A172 (cell line): ENCODE data around the gene DENND1B. TPM values are rescaled to one million over a fixed set of nuclear protein-coding genes. Genes with fewer than 3 reads are reported as not detected.
A peak's percentile ranks its signal among the peaks of the same experiment; 100 is the strongest.
"Not testable (repeated sequence)": the region's sequence is repeated elsewhere in the genome, so short reads cannot be mapped to it uniquely, and the experiment has no call there.

Source experiments
- DNase-seq: peaks from one replicate; pipeline ENCODE4 v3.0.0-alpha.2; 2015; ENCODE audit warnings: low spot score
- total RNA-seq: library from RNA; depleted of rRNA; stranded (reverse); fragments of >200 nt; shearing (Covaris generic); gene quantifications from 2 replicates; pipeline ENCODE4 v1.2.3, GENCODE V29; 2014

Gene DENND1B
- total RNA-seq, 1 experiment from 2014 or later, result 16.1 TPM

DNA sequence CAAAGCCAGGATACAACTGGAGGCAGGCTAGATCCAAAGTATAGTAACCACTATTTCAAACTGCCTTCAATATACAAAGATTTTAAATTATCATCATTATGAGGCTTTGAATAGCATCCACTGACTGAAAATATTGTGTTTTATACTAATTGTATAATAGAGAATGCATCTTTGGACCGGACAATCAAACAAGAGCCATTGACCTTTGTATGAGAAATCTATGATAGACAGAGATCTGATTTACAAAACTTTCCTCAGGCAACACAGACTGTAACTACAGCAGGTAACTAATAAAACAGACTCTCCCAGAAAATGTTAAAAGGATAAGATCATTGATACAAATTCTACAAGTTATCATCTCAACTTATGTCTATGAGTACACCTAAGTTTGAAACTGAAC lies 152.9 kb downstream of the DENND1B start:
- no peak for DNase-seq

DNA sequence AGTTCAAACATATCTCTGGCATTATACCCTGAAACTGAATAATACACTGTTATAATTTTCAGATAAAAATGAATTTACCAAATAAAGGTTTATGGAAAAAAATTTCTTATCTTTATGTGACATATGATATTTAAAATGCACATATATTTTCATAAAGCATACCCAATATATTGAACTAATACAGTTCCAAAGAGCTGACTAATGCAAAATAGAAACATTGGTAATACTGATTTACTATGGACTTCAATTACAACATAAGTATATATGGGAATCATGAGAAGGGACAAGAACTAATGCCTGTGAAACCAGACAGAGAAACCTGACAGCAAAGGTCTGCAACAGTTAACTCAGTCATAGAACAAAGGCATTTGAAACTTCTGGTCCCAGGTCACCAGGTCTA lies 153.5 kb downstream of the DENND1B start:
- DNase-seq, result no peak

DNA sequence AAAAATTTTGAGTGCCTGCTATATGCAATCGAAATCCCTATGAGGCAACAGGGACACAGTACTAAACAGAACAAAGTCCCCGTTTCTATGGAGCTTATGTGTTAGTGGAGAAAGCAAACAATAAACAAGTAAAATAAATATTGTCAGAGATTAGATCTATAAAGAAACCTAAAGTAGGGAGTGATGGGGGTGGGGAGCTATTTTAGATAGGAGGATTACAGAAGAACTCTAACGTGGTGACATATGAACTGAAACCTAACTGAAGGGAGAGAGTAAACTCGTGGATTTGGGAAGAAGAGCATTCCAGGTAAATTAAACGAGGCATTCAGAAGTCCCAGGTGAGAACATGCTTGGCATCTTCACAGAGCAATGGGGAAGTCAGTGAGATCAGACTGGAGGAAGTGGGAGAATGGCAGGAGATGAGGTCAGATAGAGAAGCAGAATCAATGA lies 154.5 kb downstream of the DENND1B start:
- no peak for DNase-seq

DNA sequence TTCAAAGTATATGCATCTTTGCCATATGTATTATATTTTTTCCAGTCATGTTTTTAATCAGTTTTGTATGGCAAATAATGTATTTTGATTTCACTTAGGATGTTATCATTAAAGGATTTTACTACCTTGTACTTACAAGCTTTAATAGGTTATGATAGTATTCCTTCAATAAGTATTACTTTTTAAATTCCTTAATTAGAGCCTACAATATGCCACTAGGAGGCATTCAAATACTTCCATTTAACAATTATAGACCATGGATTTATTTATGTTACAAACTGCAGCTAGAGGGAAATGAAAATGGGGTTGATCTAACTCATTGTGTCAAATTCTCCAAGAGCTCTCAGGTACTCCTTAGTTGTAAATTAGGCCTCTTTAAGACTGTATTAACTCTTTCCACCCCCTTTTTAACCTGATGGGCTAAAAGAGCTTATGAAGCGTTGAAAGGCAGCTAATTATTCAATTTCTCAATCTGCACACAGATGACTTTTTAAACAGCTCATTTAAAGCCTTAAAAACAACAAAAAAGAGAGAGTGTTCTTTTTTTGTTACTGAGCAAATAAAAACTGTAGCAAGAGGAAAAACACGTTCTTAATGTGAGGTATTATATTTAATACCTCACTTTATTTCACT lies 156.2 kb downstream of the DENND1B start:
- DNase-seq, result peak; percentile 30

DNA sequence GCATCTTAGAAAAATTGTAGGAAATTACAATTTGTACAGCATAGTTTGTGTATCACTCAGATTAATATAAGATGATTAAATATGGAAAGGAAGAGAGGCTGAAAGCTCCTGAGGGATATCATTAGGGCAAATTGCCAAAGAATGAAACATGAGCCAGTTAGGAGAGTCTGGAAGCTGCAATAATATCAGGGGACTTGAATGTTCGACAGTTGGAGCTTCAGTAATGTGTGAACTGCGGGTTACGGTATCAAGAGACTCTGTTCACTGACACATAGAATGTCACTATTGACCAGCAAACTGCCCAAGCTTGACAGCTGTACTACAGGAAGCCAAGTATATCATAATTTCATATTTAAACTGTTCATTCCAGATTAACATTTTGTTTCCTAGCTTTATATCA lies 157.2 kb downstream of the DENND1B start:
- no peak for DNase-seq

DNA sequence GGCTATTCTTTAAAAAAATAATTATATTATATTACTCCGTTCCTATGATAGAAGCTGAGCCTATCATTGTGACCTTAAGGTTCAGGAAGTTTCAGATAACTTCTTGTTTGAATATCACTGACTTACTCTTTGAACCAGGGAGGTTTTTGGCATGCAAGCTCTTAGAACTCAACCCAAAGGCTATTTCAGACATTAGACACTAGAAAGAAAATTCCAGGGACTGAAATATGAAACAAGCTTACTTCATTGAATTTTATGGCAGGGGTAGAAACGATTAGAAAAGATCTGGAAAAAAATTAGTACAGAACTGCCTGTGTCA lies 159.6 kb downstream of the DENND1B start:
- DNase-seq, result no peak

DNA sequence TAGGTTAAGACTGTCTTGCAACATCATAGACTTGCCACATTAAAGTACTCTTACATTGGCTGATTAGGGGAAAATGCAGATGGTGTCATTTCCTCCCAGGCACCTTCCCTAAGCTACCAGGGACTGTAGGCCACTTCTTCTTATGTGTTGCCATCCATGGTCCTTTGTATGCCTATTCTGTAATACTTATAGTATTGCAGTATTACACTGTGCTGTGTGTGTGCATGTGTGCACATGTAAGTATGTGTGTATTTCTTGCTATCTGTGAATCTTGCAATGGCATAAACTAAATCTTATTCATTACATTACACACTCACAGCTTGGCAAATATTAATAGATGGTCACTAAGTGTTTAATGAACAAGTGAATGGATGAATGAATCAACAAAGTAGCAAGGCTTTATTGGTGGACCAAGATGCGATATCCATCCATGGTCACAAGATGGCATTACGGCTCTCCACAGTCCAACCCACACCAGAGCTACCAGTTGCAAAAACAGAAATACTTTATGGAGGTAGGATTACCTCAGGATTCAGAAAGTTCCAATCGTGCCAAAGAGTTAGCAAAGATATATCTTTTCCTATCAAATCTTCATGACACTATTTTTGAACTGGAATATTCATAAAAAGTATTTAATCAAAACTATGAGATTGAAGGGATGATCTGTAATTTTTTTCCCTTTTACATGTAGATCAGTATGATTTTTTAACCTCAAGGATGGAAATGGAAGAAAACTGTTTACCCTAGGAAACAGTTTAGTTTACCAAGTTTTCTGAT lies 160.2 kb downstream of the DENND1B start:
- DNase-seq, result peak; percentile 67

DNA sequence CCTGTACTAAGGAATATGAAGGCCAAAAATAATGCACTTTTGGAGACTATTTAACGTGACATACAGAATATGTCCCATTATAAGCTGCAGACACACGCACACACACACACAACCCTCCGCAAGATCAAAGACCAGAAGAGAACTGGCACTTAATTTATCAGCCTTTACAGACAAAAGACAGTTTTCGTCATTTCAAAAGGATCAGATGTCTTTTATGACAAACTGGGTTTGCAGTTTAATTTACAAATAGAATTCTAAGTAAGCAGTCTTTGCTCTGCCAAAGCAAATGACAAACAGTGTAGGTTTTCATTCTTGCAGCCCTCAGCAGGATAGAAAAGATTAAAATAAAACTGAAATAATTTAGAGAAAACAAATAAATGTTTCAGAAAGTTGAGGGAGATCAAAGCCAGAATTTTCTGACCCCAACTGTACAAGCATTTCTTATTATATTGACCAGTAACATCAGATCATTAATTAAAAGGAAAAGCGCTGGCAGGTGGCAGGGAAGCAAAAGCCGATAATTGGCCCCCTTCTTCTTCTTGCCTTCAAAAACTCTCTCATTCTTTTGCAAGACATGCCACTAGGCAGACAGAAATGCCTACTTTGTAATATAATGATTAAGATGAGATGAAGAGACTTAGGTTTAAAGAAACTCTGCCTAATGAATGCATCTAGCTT lies 169.0 kb downstream of the DENND1B start:
- DNase-seq, result no peak

DNA sequence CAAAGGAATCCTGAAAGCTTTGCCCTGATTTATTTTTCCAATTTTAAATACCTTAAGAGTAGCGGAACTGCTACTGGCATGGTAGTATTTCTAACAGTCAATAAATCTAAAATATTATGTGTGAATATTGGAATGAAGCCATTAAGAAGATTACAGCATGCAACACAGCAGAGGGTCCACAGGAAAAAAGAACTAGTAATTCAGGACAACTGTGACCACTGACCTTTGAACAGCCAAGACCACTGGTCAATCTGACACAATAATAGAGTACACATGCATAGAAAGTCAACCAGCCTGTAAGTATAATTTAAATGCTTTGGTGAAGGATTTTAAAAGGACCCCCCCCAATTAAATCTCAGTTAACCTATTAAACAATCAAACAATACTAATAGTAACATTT lies 171.0 kb downstream of the DENND1B start:
- no peak for DNase-seq

DNA sequence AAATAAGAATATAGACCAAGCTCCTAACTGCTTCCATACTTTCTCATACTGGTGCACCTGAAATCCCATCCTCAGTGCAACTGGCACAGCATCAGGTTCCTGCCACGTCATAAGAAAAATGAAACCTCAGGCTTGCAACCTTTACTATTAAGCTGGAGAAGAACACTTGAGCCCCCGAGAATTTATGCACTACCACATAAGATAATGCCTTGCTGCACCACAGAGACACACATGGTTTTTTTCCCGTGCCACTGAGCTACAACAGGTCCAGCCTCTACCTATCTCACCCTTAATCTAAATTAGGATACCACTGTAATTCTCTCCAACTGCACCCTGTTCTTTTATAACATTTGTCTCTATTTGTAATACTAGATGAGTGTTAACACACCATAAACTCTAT lies 174.5 kb downstream of the DENND1B start:
- DNase-seq, result no peak

DNA sequence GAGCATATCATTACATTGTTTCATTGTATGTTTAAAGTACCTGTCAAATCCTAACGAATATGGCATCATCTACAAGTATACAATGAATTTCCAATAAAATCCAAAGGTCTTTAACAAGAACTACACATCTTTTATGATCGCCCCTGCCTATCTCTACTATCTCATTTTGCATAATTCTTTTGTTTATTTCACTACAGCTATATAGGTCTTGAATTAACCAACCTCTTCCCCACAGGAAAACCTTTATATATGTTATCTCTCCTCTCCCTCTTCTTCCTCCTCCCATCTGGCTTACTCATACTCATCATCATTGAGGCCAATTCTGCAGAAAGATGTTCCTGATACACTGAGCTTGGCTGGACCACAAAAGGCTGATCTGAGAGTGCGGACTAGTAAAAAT lies 175.5 kb downstream of the DENND1B start:
- no peak for DNase-seq

DNA sequence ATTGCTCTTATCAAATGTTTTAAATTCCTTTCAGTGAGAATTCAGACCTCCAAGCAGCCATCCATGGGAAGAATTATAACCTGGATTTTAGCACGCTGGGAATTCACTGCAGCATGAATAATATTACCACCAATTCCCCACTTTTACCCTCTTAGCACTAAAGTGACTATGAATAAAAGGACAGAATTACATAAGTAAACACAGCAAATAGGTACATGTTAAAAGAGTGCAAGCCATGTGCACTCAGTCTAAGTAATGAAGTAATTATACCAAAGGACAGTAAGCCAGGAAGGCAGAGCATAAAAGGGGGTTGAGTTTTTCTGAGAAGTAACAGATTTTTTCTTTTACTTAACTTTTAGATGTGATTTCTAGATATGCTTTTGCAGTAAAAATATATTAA lies 176.3 kb downstream of the DENND1B start:
- no peak for DNase-seq

DNA sequence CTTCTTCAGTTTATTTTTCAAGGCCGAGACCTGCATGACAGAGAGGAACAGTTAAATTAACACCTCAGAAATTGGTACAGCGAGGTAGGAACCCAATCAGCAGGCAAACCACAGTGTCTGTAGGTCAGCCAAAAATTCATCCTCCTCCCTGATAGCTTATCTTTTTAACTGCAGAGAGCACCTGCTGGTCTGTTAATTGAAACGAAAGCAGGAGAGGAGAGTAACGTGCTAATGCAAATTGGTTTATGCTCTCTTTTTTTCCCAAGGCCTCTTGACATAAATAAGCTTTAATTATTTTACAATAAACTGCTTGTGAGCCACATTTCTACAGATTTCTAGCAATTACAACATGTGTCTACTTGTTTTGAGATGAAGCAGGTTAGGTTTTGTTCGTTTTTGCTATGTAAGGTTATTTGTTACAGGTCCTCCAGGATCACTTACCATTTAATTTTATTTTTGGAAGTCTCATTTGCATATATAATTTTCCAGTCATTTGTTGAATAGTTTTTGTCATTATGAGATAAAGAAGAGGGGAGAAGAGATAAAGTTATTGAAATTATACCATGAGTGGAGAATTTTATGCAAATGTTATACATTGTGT lies 179.9 kb downstream of the DENND1B start:
- DNase-seq, result no peak

DNA sequence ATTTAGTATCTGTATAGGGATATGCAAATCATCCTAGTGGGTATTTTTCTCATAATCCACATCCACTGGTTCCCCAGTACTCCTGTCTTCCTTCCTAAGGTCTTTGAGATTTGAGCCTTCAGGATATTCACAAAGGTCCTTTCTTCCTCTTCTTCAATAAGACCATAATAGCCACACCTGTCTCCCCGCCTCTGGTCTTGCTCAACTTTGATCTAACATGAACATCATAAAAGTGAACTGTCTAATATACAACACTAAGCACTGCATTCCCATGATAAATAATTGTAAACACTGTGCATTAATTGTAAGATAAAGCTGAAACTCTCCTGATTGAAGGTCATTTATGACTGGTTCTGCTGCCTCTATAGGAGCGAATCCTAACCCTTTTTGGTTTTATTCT lies 184.6 kb downstream of the DENND1B start:
- DNase-seq, result no peak

DNA sequence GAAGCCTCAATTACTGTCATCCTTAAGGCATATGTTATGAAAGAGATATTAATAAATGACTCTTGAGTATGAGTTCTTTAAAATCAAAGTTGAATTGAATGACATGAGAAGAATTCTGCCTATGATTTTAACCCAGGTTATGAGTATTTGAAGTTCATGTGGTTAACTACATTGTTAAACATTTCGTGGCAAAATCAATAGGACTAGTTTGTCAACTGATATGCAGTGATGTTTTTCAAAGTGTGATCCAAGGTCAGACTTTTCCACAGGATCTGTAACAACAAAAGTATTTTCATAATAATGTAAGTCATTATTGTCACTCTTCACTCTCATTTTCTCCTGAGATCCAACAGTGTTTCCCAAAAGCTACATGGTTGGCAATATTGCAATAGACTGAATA lies 189.5 kb downstream of the DENND1B start:
- DNase-seq, result no peak

DNA sequence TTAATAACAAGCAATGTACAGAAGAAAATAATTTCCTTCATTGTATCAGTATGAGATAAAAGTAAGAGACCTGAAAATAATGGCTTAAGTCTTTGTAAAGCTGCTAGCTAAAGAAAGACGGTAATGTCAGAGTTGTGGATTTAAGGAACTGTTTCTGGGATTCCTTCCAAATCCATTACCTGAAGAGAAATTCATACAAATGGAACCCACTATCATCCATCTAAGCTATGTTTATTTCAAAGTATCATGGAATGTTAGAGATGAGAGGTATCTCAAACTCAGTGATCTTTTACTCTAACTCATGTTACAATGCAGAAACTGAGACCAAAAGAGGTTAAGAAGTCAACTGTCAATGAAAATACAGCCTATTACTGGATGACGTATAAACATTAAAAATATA lies 197.7 kb downstream of the DENND1B start:
- DNase-seq, result no peak

DNA sequence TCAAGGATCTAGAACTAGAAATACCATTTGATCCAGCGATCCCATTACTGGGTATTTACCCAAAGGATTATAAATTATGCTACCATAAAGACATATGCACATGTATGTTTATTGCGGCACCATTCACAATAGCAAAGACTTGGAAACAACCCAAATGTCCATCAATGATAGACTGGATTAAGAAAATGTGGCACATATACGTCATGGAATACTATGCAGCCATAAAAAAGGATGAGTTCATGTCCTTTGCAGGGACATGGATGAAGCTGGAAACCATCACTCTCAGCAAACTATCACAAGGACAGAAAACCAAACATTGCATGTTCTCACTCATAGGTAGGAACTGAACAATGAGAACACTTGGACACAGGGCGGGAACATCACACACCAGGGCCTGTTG lies 199.7 kb downstream of the DENND1B start:
- DNase-seq, result not testable (repeated sequence)

DNA sequence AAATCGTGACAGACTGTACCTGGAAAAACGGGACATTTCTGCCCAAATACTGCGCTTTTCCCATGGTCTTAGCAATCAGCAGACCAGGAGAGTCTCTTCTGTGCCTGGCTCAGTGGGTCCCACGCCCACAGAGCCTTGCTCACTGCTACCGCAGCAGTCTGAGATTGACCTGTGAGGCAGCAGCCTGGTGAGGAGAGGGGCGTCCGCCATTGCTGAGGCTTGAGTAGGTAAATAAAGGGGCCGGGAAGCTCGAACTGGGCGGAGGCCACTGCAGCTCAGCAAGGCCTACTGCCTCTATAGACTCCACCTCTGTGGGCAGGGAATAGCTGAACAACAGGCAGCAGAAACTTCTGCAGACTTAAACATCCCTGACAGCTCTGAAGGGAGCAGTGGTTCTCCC lies 203.1 kb downstream of the DENND1B start:
- DNase-seq, result no peak

DNA sequence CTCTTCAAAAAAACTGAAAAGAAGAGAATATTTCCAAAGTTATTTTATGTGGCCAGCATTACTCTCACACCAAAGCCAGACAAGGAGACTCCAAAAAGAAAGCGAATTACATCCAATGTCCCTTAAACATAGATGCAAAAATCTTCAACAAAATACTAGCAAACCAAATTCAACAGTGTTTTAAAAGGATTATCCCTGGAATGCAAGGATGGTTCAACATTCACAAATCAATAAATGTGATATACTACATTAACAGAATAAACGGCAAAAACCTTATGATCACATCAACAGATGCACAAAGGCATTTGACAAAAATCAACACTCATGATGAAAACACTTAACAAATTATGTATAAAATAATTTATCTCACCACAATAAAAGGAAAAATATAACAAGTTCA lies 207.8 kb downstream of the DENND1B start:
- DNase-seq, result no peak

DNA sequence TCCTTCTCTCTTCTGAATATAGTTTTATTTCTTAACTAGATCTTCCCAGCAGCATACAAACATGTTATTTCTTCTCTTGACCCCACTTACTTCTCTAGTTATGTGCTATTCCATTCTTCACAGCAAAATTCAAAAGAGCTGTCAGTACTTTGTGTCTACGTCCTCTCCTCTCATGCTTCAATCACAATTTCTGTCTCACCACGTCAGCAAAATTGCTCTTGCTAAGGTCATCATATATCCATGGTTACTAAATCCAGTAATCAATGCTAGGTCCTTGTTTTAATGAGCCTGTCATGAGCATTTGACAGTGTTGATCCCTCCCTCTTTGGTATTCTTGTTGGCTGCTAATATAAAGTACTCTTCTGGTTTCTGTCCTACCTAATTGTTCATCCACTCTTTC lies 214.2 kb downstream of the DENND1B start:
- DNase-seq, result no peak

DNA sequence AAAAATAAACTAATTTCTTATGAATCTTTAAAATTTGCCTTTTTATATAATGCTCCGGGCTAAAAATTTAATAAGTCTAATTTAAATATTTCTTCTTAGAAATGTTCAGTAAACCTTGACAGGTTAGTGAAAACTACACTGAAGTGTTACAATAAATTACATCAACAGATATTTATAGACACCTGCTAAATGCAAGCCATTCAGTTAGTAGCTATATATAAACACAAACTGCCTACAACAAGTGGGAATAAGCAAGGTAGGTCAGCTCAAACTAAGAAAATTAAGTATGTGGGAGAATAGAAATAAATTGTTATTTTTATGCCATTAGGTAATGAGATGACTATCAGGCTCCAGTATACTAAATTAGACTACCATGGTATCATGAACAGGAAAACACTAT lies 215.6 kb downstream of the DENND1B start:
- no peak for DNase-seq

DNA sequence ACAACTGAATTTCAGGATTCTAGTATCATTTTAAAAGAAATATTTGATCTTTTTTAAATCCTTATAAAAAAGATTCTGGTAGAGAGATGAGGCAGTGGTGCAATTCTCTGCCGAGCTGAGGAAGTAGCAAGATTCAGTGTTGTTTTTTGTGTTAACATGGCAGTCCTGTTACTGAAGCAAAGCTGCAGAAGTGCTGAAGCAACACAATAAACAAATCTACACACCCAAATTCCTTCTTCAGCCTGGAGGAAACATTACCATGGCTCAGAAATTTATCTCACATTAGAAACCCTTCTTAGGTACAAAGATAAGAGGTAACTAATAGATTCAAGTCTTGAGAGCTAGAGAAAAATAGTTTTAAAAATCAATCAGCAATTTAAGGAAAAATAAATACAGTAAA lies 216.0 kb downstream of the DENND1B start:
- DNase-seq, result no peak

DNA sequence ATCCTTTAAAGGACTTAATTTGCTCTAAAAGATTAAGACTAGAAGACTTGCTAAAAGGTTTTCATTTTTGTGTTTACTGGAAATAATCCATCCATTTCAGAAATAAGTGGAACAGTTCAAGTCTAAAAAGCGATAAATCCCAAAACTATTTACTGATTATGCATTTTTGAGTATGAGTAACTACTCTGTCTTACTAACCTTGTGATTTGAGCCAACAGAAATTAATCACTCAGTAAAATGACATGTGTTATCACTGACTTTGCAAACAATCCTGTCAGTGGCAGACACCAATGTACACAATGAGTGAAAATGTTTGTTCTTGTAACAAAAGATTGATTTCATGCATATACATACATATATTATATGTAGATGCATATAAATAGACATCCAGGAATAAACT lies 218.0 kb downstream of the DENND1B start:
- DNase-seq, result peak; percentile 8
